ENCODE results near the gene TFDP1. TPM values are rescaled to one million over a fixed set of nuclear protein-coding genes. Genes with fewer than 3 reads are reported as not detected.

The TFDP1 gene
- total and polyA plus RNA-seq, 8 donors, result 10.3 to 24.7 (median 17.9) TPM

- Histone ChIP-seq H3K36me3 (no peaks in the 10 kb centered on the region), H3K4me1 (no peaks in the 10 kb centered on the region), H3K27ac (no peak overlapping the region), H3K4me3 (no peak overlapping the region), H3K9me3 (no peaks in the 10 kb centered on the region), H3K27me3 (no peaks in the 10 kb centered on the region)
- ATAC-seq (no peak), DNase-seq (peak in 3 of 6 donors; percentile 6 to 45 (median 11)), FAIRE-seq (no peak)
- 87 to 92% methylated on average over 21 of the region's 21 CpGs for WGBS, 2 donors
- intact Hi-C loops (cut with DNase I), result no loop called here
- no peak for TF ChIP-seq CTCF (IDR thresholded peaks at IDR 0.05)
These were observed 85.3 kb downstream of the TFDP1 start for GRCh38 chr13:113669755-113670341.

GRCh38 chr13:113670541-113670940, 86.0 kb downstream of the TFDP1 start:
- Histone ChIP-seq H3K27ac (no peak overlapping the region), H3K9me3 (no peaks in the 10 kb centered on the region), H3K4me1 (no peaks in the 10 kb centered on the region), H3K36me3 (no peaks in the 10 kb centered on the region), H3K27me3 (no peaks in the 10 kb centered on the region), H3K4me3 (no peak overlapping the region)
- ATAC-seq (no peak), FAIRE-seq (no peak), DNase-seq (peak in 3 of 6 donors; percentile 5 to 26 (median 16))
- intact Hi-C loops (cut with DNase I), result no loop called here
- 87 to 98% methylated on average over 8 to 19 of the region's 19 CpGs for WGBS, 2 donors
- no peak for TF ChIP-seq CTCF (IDR thresholded peaks at IDR 0.05)

GRCh38 chr13:113671066-113672001, 86.8 kb downstream of the TFDP1 start:
- H3K4me1 ChIP-seq, result no peaks in the 10 kb centered on the region
- H3K9me3 ChIP-seq, result no peaks in the 10 kb centered on the region
- H3K27me3 ChIP-seq, result no peaks in the 10 kb centered on the region
- no peak for TF ChIP-seq CTCF (IDR thresholded peaks at IDR 0.05)
- H3K27ac ChIP-seq, result no peak overlapping the region
- intact Hi-C loops (cut with DNase I), result no loop called here
- H3K36me3 ChIP-seq, result no peaks in the 10 kb centered on the region
- FAIRE-seq, result no peak
- H3K4me3 ChIP-seq, result no peak overlapping the region
- ATAC-seq, result no peak
- DNase-seq, result peak in 3 of 6 donors; percentile 7 to 37 (median 25)
- WGBS, 2 donors, result 91 to 92% methylated on average over 52 to 54 of the region's 54 CpGs

GRCh38 chr13:113672002-113672651, 87.6 kb downstream of the TFDP1 start:
- 85% methylated on average over 18 of the region's 18 CpGs for WGBS, 2 donors
- DNase-seq, result peak in 2 of 6 donors; percentile 14 to 51
- Histone ChIP-seq H3K4me1 (no peaks in the 10 kb centered on the region), H3K36me3 (no peaks in the 10 kb centered on the region), H3K9me3 (no peaks in the 10 kb centered on the region), H3K27me3 (no peaks in the 10 kb centered on the region), H3K4me3 (no peak overlapping the region), H3K27ac (no peak overlapping the region)
- TF ChIP-seq CTCF (IDR thresholded peaks at IDR 0.05), result no peak
- no peak for FAIRE-seq
- intact Hi-C loops (cut with DNase I), result no loop called here
- peak in 1 of 4 donors; percentile 21 for ATAC-seq

Other genes with a start within 250 kb of the TFDP1 start
- gene GRTP1, start 220.6 kb upstream of the TFDP1 start, total RNA-seq, result 1 to 10 TPM; 4.8 to 8.1 (median 6.0) TPM
- 1 to 10 TPM; 7.3 to 9.5 TPM for gene GRTP1, start 220.6 kb upstream of the TFDP1 start, polyA plus RNA-seq
- 1 to 10 TPM; 2.2 to 6.0 (median 3.7) TPM for gene ADPRHL1, start 131.3 kb upstream of the TFDP1 start, total RNA-seq
- gene ADPRHL1, start 131.3 kb upstream of the TFDP1 start, polyA plus RNA-seq, result 1 to 10 TPM; 1.2 to 2.3 TPM
- 10 to 100 TPM in 1 of 6 donors, 1 to 10 TPM in 5; 4.8 to 11.2 (median 7.3) TPM for gene DCUN1D2, start 94.0 kb upstream of the TFDP1 start, total RNA-seq
- gene DCUN1D2, start 94.0 kb upstream of the TFDP1 start, polyA plus RNA-seq, result 10 to 100 TPM; 10.5 to 18.3 TPM
- gene ATP4B, start 73.4 kb downstream of the TFDP1 start, total RNA-seq, result not detected
- not detected for gene ATP4B, start 73.4 kb downstream of the TFDP1 start, polyA plus RNA-seq
- gene GRK1, start 82.5 kb downstream of the TFDP1 start, total RNA-seq, result not detected
- under 1 TPM; 0.02 to 0.04 TPM for gene GRK1, start 82.5 kb downstream of the TFDP1 start, polyA plus RNA-seq
- 1 to 10 TPM; 1.8 to 8.1 (median 3.5) TPM for gene TMEM255B, start 174.5 kb downstream of the TFDP1 start, total RNA-seq
- gene TMEM255B, start 174.5 kb downstream of the TFDP1 start, polyA plus RNA-seq, result 10 to 100 TPM; 13.6 to 17.9 TPM